ENCODE data around the gene RFNG. TPM values are rescaled to one million over a fixed set of nuclear protein-coding genes. Genes with fewer than 3 reads are reported as not detected.

Gene RFNG
- total RNA-seq, 1 experiment from 2014 or later: 52.0 TPM

- no peaks in the 10 kb centered on the region for H3K27me3 ChIP-seq (ENCODE audit: insufficient read depth, low read length)
- H3K9me2 ChIP-seq (ENCODE audit: insufficient read depth): no peaks in the 10 kb centered on the region
- no TSS peak for BruUV-seq (replicated peaks)
- H3K4me3 ChIP-seq (replicated peaks in 1 of 2; ENCODE audit: low read depth in 1 of 2, low read length in 2 of 2): no peak overlapping the region
- POLR2A ChIA-PET: no interaction called here
- peak overlapping the region; percentile 34; the same call in 1 of the 2 replicates for H3K27ac ChIP-seq (ENCODE audit: low read depth, low read length)
- peaks cover 5 to 8% of the 10 kb centered on the region in 2 experiments for H3K4me1 ChIP-seq (ENCODE audit: control insufficient read depth in 1 of 2, insufficient read depth in 2 of 2, low read length in 2 of 2)
- no peak overlapping the region for H3K9ac ChIP-seq (ENCODE audit: low read length)
- TF ChIP-seq TCF7L2 (IDR thresholded peaks at IDR 0.05; ENCODE audit: borderline replicate concordance, extremely low read depth, insufficient read depth, insufficient read length) (no peak), RAD21 (IDR thresholded peaks at IDR 0.05; ENCODE audit: low read depth) (no peak), CTCF (IDR thresholded peaks at IDR 0.05 in 2 of 3, conservative IDR thresholded peaks at IDR 0.05 in 1 of 3; ENCODE audit: borderline replicate concordance in 1 of 3, insufficient read depth in 1 of 3, low read depth in 2 of 3, low read length in 2 of 3) (no peak), EGR1 (IDR thresholded peaks at IDR 0.05; ENCODE audit: low read depth) (no peak), JUND (IDR thresholded peaks at IDR 0.05) (no peak), FOSL1 (IDR thresholded peaks at IDR 0.05; ENCODE audit: low read depth) (no peak), MAX (IDR thresholded peaks at IDR 0.05) (no peak), SIN3A (IDR thresholded peaks at IDR 0.05; ENCODE audit: low read depth) (no peak), EZH2 (IDR thresholded peaks at IDR 0.05) (no peak), CEBPB (IDR thresholded peaks at IDR 0.05; ENCODE audit: low read depth) (no peak), ZNF274 (IDR thresholded peaks at IDR 0.05; ENCODE audit: low read depth, low read length) (no peak), EZH2phosphoT487 (IDR thresholded peaks at IDR 0.05; ENCODE audit: borderline replicate concordance) (no peak), ZBTB33 (IDR thresholded peaks at IDR 0.05; ENCODE audit: extremely low read depth, insufficient replicate concordance, low read length) (no peak), REST (IDR thresholded peaks at IDR 0.05; ENCODE audit: low read depth) (no peak)
- ATAC-seq (no peak), DNase-seq (ENCODE audit: low read depth, low spot score) (no peak)
- peaks cover 86 to 96% of the 10 kb centered on the region in 2 experiments for H3K36me3 ChIP-seq (ENCODE audit: control insufficient read depth in 1 of 2, insufficient read depth in 2 of 2, low read length in 2 of 2)
- no peaks in the 10 kb centered on the region for H3K9me3 ChIP-seq (ENCODE audit: control insufficient read depth in 1 of 2, insufficient read depth in 1 of 2, low read depth in 1 of 2, low read length in 2 of 2)
- H3K4me2 ChIP-seq (ENCODE audit: low read length): no peak overlapping the region
- H3K79me2 ChIP-seq (ENCODE audit: insufficient read depth, low read length): peaks cover 93% of the 10 kb centered on the region
- H4K20me1 ChIP-seq (ENCODE audit: insufficient read depth): peaks cover 9% of the 10 kb centered on the region; the same call in 1 of the 2 replicates
- RAD21 ChIA-PET (ENCODE audit: low non-redundant PET in 1 of 2, low total read pairs in 2 of 2, uncharacterized antibody in 2 of 2, unreplicated experiment in 2 of 2): no interaction called here
- intact Hi-C loops (cut with micrococcal nuclease): no loop called here
- CTCF ChIA-PET: no interaction called here
- no peak overlapping the region for H2AFZ ChIP-seq (ENCODE audit: low read depth, low read length, poor library complexity, severe bottlenecking)
These were observed 39.9 kb upstream of the RFNG start for GRCh38 chr17:82091264-82092066.
